Measurements from ENCODE around the gene SLC29A1.
A peak's percentile ranks its signal among the peaks of the same experiment; 100 is the strongest.

The SLC29A1 gene

DNA sequence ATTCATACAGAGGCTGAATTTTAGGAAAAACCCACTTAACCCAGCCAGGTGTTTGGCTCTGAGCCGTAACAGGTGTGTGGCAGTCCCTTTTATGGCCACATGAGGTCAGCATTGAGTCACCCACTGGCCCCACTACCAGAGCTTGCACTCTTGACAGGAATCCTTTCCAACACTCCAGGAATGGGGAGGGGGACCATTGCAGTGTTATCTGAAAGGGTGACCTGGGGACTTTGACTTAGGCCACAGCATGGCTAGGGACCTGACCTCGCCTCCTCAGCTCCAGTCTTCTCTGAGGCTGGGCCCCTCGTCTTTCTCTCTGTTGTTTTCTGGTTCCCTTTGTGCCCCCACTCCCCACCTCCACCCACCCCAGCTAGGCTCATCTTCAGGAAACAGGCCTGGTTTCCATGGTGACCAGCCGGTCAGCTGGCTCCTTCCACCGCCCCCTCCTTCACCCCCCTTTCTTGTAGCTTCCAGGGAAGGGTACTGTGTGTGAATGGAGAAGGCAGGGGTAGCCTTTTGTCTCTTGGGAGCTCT, 44.8 kb downstream of the SLC29A1 start:
- DNase-seq (ENCODE audit: low spot score) = no peak

DNA sequence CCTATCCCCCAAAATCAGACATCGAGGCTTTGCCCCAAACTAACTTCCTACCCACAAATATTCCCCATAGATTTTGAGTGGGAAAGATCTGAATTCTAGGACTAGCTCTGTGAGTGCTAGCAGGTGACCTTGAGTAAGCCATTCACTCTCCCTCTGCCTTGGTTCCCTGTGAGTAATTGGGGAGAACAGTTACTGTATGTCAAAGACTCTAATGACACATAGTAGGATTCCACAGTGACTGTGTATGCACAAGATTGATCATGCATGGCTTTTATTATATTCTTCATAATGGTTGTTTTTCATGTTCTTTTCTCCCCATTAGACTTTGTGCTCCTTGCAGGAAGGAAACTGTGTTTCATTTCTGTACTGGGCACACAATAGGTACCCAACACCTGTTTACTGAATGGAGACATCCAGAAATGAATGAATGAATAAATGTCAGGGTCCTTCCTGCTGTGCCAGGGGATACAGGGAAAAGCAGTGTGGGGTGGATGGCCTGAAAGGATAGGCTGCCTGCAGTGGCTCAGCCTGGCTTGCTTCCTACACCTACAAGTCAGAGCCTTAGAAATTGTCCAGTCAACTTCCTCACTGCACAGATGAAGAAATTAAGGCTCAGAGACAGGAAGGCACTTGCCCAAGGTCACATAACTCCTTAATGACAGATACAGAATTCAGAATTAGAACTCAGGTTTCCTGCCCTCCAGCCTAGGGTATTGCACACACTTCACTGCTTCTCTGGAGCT, 46.0 kb downstream of the SLC29A1 start:
- no peak for DNase-seq (ENCODE audit: low spot score)

DNA sequence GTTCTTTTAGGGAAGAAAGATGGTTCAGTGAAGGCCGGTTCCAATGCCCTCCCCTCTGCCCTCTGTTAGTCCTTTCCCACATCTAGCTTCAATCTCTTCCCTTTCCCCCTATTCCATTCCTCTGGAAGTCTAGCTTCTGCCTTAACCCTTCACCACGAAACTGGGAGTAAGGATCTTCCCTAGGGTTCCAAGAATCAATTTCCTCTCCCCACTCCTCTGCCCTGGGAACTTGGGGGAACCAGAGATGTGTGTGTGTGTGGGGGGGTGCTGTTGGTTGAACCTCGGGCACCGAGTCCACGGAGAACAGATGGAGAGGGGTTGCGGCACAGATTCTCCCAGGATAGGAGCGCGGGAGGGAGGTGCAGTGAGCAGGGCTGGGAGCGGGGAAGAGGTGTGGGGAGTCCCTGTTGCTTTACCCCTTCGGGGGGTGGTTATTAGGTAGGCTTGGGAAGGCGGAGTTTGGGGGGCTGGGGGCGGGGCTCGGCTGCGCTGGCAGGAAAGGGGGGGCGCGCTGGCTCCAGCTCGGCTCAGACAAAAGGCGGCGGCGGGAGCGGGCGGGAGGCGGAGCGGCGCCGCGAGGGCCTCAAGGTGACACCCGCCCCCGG, 46.6 kb downstream of the SLC29A1 start, which contains the start of gene TMEM151B:
Gene TMEM151B (plus strand): TSS at position 530 of the 605 bp plus-strand sequence. CDS start 293 bp downstream, outside the sequence.
- no peak for DNase-seq (ENCODE audit: low spot score)

DNA sequence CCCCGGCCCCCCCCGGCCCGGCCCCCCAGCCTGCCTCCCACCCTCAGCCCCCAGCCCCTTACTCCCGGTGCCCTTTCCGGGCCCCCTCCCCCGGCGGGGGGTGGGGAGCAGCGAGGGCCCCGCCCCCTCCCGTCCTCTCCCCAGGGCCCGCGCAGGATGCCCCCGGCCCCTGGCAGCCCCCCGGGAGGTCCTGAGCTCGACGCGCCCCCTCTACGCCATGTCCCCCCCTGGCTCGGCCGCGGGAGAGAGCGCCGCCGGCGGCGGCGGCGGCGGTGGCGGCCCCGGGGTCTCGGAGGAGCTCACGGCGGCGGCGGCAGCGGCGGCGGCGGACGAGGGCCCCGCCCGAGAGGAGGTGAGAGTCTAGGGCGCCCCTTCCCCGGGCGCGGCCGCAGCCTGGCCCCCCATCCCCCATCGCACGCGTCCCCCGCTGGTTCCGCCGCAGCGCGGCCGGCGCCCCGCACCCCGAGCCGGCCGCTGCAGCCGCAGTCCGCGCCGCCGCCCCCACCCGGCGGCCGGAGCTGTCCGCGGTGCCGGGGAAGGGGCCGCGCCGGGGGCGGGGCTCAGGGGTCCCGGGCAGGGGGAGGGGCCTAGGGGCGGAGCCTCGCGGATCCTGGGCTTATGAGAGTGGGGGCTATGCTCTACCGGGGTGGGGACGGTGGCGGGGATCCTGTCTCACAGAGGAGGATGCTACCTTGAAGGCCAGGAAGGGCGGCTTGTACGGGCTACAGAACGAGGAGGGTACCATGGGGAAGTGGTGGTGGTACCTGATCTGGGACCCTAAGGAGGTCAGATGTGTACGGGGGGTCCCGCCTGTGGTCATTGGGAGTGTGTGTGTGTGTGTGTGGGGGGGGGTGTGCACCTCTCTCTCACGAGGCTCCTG, 47.4 kb downstream of the SLC29A1 start:
- no peak for DNase-seq (ENCODE audit: low spot score)

DNA sequence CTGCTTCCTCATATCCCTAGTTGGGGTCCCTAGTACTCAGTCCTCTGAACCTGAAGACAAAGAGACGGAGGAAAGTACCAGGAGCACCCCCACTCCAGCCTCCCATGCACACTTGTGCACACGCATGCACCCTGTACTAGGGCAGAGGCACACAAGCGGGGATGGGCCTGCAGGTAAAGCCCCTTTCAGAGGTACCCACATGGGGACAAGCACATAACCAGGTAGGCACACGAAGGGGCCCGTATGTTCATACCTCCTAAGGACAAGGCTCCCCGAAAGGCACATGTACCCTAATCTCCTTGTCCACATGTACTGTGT, 48.0 kb downstream of the SLC29A1 start:
- DNase-seq (ENCODE audit: low spot score) = no peak

DNA sequence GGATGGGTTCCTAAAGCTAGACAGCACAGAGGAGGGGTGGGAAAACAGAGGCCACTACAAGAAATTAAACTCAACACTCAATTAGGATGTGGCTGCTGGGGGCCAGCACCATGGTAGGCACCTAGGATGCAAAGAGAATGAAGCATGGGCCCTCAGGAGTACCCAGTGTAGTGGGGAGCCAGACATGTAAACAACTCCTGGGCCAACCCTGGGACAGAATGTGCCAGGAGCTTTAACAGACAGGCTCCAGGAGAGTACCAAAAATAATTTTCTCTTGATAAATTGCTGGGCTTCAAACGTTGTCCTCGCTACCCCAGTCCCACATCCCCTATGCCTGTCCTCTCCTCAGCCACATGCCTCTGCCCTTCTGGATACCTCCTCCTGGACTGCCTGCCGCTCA, 48.5 kb downstream of the SLC29A1 start:
- no peak for DNase-seq (ENCODE audit: low spot score)

DNA sequence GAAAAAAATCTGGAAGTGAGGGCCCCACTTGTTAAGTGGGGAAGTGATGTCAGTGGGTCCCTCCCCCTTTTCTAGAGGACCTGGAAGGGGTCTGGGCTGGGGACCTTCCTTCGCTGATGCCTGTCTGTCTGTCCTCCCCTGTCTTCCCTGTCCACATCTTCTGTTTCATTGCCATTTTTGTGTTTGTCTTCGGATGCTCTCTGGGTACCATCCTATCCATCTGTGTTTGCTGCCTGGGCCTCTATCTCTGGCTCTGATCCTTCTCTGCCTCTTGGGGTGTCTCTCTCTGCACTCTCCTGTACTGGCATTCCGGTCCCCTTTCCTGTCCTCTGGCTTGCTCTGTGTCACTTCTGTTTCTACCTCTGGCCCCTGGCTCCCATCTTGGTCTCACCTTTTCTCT, 49.1 kb downstream of the SLC29A1 start:
- no peak for DNase-seq (ENCODE audit: low spot score)

DNA sequence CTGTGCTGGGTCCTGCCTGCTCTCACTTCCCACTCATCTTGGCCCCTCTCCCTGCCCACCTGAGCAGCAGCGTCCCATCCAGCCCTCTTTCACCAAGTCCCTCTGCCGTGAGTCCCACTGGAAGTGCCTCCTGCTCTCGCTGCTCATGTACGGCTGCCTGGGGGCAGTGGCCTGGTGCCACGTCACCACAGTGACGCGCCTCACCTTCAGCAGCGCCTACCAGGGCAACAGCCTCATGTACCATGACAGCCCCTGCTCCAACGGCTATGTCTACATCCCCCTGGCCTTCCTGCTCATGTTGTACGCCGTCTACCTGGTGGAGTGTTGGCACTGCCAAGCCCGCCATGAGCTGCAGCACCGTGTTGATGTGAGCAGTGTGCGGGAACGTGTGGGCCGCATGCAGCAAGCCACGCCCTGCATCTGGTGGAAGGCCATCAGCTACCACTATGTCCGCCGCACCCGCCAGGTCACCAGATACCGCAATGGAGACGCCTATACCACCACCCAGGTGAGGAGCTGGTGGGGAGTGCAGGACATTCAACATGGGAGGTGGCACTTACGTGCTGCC, 49.7 kb downstream of the SLC29A1 start:
- DNase-seq (ENCODE audit: low spot score) = no peak

DNA sequence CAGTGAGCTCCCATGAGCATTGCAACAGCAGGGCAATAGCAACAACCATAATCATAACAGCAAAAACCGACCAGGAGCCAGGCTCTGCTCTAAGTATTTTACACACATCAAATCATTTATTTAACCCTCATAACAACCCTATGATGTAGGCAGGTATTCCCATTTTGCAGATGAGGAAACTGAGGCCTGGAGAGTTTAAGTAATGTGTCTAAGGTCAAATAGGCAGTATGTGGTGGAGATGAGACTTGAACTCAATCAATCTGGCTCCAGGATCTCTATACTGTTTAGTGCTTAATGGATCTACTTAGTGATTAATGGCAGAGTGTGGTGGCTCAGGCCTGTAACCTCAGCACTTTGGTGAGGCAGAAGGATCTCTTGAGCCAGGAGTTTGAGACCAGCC, 50.2 kb downstream of the SLC29A1 start:
- DNase-seq (ENCODE audit: low spot score) = no peak

DNA sequence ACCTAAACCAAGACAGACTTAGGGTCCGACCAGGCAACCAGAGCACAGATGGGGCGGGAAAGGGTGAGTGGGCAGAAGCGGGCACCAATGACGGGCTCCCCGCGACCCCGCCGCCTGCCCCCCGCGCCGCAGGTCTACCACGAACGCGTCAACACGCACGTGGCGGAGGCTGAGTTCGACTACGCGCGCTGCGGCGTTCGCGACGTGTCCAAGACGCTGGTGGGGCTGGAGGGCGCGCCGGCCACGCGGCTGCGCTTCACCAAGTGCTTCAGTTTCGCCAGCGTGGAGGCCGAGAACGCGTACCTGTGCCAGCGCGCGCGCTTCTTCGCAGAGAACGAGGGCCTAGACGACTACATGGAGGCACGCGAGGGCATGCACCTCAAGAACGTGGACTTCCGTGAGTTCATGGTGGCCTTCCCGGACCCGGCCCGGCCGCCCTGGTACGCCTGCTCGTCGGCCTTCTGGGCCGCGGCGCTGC, 51.9 kb downstream of the SLC29A1 start:
- no peak for DNase-seq (ENCODE audit: low spot score)

DNA sequence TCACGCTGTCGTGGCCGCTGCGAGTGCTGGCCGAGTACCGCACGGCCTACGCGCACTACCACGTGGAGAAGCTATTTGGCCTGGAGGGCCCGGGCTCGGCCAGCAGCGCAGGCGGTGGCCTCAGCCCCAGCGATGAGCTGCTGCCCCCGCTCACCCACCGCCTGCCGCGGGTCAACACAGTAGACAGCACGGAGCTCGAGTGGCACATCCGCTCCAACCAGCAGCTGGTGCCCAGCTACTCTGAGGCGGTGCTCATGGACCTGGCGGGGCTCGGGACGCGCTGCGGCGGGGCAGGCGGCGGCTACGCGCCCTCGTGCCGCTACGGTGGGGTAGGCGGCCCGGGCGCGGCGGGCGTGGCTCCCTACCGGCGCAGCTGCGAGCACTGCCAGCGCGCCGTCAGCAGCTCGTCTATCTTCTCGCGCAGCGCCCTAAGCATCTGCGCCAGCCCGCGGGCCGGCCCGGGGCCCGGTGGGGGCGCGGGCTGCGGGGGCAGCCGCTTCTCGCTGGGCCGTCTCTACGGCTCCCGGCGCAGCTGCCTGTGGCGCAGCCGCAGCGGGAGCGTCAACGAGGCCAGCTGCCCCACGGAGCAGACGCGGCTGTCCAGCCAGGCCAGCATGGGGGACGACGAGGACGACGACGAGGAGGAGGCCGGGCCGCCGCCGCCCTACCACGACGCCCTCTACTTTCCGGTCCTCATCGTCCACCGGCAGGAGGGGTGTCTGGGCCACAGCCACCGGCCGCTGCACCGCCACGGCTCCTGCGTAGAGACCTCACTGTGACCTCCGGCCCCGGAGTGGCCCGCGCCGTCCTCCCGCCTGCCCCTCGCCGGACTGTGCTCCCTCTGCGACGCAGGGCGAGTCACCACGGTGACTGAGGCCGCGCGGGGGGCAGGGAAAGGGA, 52.6 kb downstream of the SLC29A1 start:
- no peak for DNase-seq (ENCODE audit: low spot score)

DNA sequence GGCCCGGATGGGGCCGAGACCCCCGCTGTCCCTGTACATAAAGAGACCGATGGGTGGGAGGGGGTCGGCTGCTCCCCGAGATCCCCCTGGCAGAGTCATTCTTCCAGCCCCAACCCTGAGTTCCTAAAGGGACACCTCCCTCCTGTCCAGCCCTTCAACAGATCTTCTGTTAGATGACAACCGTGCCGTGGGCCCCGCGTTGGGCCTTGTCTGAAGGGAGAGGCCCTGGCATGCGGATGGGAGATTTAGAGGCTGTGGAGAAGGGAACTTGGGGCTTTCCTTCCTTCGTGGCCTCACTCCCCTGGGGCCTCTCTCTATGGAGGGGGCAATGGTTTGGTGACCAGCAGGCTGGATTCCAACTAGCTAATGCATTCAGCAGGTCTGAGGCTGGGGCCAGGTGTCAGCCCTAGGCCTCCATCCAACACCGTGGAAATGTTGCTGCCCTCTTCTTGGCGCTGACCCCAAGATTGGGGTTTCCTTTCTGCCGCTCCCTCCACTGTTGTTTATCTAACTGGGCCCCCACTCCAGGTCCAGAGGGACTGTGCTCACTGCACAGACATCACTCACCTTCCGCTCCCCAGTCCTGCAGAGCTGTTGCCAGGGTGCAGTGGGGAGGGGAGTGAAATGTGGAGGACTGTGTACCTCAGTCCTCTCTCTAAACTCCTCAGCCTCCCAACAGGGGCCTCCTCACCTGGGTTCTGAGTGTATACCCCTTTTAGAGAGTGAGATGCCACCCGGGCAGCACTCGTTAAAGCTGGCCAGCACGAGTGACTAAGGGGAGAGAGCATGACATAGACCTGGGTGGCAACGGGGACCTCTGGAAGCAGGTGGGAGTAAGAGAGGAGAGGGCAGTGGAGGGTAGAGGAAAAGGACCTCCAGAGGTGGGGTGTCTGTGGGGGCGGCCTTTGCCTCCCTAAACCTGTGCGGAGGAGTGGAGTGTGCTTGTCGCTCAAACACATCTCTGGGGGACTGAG, 53.6 kb downstream of the SLC29A1 start:
- DNase-seq (ENCODE audit: low spot score) = no peak

DNA sequence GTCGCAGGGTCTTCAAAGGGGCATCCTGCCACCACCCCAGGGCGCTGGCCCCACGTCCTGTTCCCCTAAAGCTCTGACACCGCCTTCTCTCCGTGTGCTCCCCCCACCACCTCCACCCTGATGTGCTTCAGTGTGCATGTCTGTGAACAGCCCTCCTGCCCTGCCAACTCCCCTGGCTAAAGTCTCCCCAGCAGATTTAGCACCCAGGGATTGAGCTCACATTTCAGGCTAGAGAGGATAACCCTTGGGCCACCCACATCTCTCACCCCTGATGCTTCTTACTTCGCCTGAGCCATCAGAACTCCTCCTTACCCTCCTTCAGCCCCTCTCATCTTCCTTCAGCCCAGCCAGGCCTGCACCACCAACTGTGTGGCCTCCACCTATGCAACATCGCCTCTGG, 54.4 kb downstream of the SLC29A1 start:
- DNase-seq (ENCODE audit: low spot score) = no peak

DNA sequence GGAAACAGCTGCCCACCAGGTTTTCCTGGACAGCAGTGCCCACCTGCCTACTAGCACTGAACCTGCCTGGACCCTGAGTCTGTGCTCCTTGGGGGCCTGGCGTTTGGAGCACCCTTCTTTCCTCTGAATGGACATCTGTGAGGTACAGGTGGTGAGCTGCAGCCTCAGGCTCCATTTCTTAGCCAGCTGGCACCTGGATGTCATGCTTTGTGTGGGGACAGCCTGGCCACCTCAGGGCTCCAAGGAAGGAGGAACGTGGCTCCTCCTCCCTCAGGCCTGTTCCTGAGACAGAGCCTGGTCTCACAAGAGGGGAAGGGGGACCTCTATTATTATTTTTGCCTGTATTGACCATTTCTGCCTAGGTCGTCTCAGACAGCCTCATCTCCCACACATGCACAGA, 54.9 kb downstream of the SLC29A1 start:
- DNase-seq (ENCODE audit: low spot score) = no peak

DNA sequence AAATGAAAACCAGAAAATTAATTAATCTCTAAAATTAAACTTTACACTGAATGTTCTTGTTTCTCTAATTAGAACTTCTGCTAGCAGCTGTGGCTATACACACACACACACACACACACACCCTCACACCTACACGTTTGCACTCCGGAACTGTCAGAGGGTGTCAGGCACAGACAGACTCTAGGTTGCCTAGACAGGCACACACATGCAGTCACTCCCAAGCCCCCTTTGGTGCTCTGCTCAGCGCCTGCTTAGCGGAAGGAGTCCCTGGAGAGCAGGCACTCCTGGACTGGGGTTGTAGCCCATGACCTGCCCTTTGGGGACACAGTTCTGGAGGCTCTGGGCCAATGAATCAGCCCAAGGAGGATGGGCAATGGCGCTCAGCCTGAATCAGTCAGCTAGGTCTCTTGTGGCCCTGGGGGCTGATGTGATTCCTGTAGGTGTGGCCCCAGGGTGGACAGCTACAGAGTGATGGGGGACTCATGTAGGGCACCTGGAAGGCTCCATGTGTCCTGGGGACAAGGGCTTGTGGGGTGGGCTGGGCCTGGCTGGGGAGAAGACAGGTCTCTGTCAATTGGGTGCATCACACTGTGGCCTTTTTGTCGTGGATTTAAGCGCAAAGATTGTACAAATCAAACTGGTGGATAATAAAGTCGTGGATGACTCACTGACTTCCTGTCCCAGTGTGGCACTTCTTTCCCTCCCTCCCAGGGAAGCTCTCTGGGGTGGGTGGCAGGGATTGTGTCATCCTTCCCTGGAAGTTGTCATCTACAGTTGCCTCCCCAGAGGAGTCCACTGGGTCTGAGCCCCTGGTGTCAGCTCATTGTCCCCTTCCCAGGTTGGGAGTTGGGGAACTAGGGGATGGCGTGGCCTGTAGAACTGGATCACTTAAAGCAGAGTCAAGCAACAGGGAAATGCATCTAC, 55.6 kb downstream of the SLC29A1 start:
- DNase-seq (ENCODE audit: low spot score) = peak; percentile 26

All from RKO (cell line).